Measurements from ENCODE around the gene SLC6A20. TPM values are rescaled to one million over a fixed set of nuclear protein-coding genes. Genes with fewer than 3 reads are reported as not detected.
A peak's percentile ranks its signal among the peaks of the same experiment; 100 is the strongest.

The SLC6A20 gene
- total RNA-seq, 1 donor from 2014 or later = 22.7 TPM

GRCh38 chr3:45775571-45776300, 20.6 kb downstream of the SLC6A20 start:
- ATAC-seq (no peak), DNase-seq (no peak)
- Histone ChIP-seq H3K27me3 (no peaks in the 10 kb centered on the region), H3K4me1 (peaks cover 4% of the 10 kb centered on the region), H3K36me3 (no peaks in the 10 kb centered on the region), H3K27ac (no peak overlapping the region), H3K9me3 (no peaks in the 10 kb centered on the region), H3K4me3 (no peak overlapping the region)
- intact Hi-C loops (cut with DNase I) = no loop called here
- TF ChIP-seq CTCF (IDR thresholded peaks at IDR 0.05) = no peak

GRCh38 chr3:45774581-45775521, 21.5 kb downstream of the SLC6A20 start:
- TF ChIP-seq CTCF (IDR thresholded peaks at IDR 0.05) = no peak
- Histone ChIP-seq H3K27ac (no peak overlapping the region), H3K4me3 (no peak overlapping the region), H3K4me1 (peaks cover 4% of the 10 kb centered on the region), H3K9me3 (no peaks in the 10 kb centered on the region), H3K36me3 (no peaks in the 10 kb centered on the region), H3K27me3 (no peaks in the 10 kb centered on the region)
- no peak for DNase-seq
- intact Hi-C loops (cut with DNase I) = no loop called here
- ATAC-seq = no peak

GRCh38 chr3:45773714-45774449, 22.5 kb downstream of the SLC6A20 start:
- Histone ChIP-seq H3K27ac (no peak overlapping the region), H3K9me3 (no peaks in the 10 kb centered on the region), H3K4me3 (no peak overlapping the region), H3K27me3 (no peaks in the 10 kb centered on the region), H3K36me3 (no peaks in the 10 kb centered on the region), H3K4me1 (peaks cover 4% of the 10 kb centered on the region)
- intact Hi-C loops (cut with DNase I) = no loop called here
- no peak for DNase-seq
- TF ChIP-seq CTCF (IDR thresholded peaks at IDR 0.05) = no peak
- no peak for ATAC-seq

GRCh38 chr3:45773072-45773471, 23.3 kb downstream of the SLC6A20 start:
- intact Hi-C loops (cut with DNase I) = no loop called here
- H3K4me1 ChIP-seq = peaks cover 4% of the 10 kb centered on the region
- H3K9me3 ChIP-seq = no peaks in the 10 kb centered on the region
- no peaks in the 10 kb centered on the region for H3K27me3 ChIP-seq
- H3K4me3 ChIP-seq = no peak overlapping the region
- DNase-seq (no peak), ATAC-seq (no peak)
- H3K27ac ChIP-seq = no peak overlapping the region
- no peaks in the 10 kb centered on the region for H3K36me3 ChIP-seq
- no peak for TF ChIP-seq CTCF (IDR thresholded peaks at IDR 0.05)

- ATAC-seq = no peak
- no peak for TF ChIP-seq CTCF (IDR thresholded peaks at IDR 0.05)
- Histone ChIP-seq H3K9me3 (no peaks in the 10 kb centered on the region), H3K36me3 (no peaks in the 10 kb centered on the region), H3K4me3 (no peak overlapping the region), H3K27me3 (no peaks in the 10 kb centered on the region), H3K27ac (no peak overlapping the region), H3K4me1 (peaks cover 4% of the 10 kb centered on the region)
- peak; percentile 49 for DNase-seq
- intact Hi-C loops (cut with DNase I) = no loop called here
Measured at GRCh38 chr3:45772341-45773035, 23.8 kb downstream of the SLC6A20 start.

Data from upper lobe of right lung (tissue), 1 donor.